Upper lobe of left lung (tissue), 4 donors: Measurements from ENCODE around the gene FKBP2.

Experiments used
- CTCF ChIP-seq, 6 experiments: fragments of 450-650 bp in 4 of 6; fragments of 200-600 bp in 2 of 6; sonication (generic) in 2 of 6; IDR thresholded peaks; one replicate each; pipeline ENCODE4 v1.5.1; 2016 to 2019; ENCODE audit warnings: antibody characterized with exemption in 6 of 6
- EP300 ChIP-seq, 4 donors: sonication (generic); formaldehyde crosslinking; IDR thresholded peaks; one replicate each; pipeline ENCODE4 v1.5.1; 2017; ENCODE audit warnings: antibody characterized with exemption in 4 of 4, control low read depth in 2 of 4
- POLR2A ChIP-seq, 4 donors: fragments of 450-650 bp; IDR thresholded peaks; one replicate each; pipeline ENCODE4 v1.5.1; 2016 to 2017; ENCODE audit warnings: antibody characterized with exemption in 4 of 4, mild to moderate bottlenecking in 2 of 4
- POLR2AphosphoS5 ChIP-seq, 2 donors: sonication (generic); formaldehyde crosslinking; IDR thresholded peaks; one replicate each; pipeline ENCODE4 v1.5.1; 2017; ENCODE audit warnings: antibody characterized with exemption in 2 of 2

GRCh38 chr11:64219755-64220154, 21.1 kb upstream of the FKBP2 start:
- TF ChIP-seq CTCF (IDR thresholded peaks at IDR 0.05) (no peak), POLR2A (IDR thresholded peaks at IDR 0.05) (no peak), EP300 (IDR thresholded peaks at IDR 0.05) (no peak), POLR2AphosphoS5 (IDR thresholded peaks at IDR 0.05) (no peak)
